PFSK-1 (cell line): ENCODE results near the gene MAPK8IP3.

Source experiments
- FOXP2 ChIP-seq: optimal IDR thresholded peaks from 2 replicates; pipeline ENCODE3; 2011; ENCODE audit warnings: borderline replicate concordance, control low read depth, inconsistent platforms; ENCODE audit not compliant: insufficient read depth; ENCODE audit errors: extremely low read length, extremely low read depth
- POLR2AphosphoS5 ChIP-seq: IDR thresholded peaks from 2 replicates; pipeline ENCODE4 v1.6.1; 2012; ENCODE audit warnings: low read depth, mild to moderate bottlenecking, control low read depth, low read length, moderate library complexity
- SIN3A ChIP-seq: IDR thresholded peaks from 2 replicates; pipeline ENCODE4 v1.6.1; 2012; ENCODE audit warnings: mild to moderate bottlenecking, low read length, moderate library complexity, borderline replicate concordance; ENCODE audit not compliant: insufficient read depth
- TAF1 ChIP-seq: IDR thresholded peaks from 2 replicates; pipeline ENCODE4 v1.6.1; 2012; ENCODE audit warnings: low read length, control low read depth, borderline replicate concordance; ENCODE audit not compliant: insufficient read depth
- TF ChIP-seq, protein P1 (sequence below), 2 experiments: IDR thresholded peaks; 2 replicates each; pipeline versions ENCODE4 v1.6.1 to v1.8.0; 2011 to 2012; ENCODE audit warnings: low read depth in 2 of 2, low read length in 2 of 2, control low read depth in 1 of 2, inconsistent platforms in 1 of 2, mild to moderate bottlenecking in 1 of 2, moderate library complexity in 1 of 2; ENCODE audit not compliant: insufficient read depth in 1 of 2

MAPK8IP3 gene

DNA sequence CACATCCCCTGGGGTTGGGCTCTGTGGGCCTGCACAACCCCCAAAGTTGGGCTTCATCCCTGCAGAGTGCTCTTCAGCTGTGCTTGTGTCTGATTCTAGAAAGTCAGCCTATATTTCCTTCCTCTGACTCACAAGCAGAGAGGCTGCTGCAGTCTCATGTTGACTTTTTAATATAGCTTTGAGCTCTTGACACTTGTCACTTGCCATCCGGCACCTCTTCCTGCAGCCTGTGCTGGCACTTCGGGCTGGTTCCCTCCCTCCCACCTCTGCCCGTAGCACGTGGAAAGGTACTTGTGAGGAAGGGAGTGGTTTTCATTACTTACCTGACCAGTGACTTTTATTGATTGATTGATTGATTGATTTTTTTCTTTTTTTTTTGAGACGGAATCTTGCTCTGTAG is 47.0 kb upstream of the MAPK8IP3 start:
- TF ChIP-seq POLR2AphosphoS5 (no peak), SIN3A (no peak), FOXP2 (no peak), TAF1 (no peak)
- TF ChIP-seq, protein P1, sequence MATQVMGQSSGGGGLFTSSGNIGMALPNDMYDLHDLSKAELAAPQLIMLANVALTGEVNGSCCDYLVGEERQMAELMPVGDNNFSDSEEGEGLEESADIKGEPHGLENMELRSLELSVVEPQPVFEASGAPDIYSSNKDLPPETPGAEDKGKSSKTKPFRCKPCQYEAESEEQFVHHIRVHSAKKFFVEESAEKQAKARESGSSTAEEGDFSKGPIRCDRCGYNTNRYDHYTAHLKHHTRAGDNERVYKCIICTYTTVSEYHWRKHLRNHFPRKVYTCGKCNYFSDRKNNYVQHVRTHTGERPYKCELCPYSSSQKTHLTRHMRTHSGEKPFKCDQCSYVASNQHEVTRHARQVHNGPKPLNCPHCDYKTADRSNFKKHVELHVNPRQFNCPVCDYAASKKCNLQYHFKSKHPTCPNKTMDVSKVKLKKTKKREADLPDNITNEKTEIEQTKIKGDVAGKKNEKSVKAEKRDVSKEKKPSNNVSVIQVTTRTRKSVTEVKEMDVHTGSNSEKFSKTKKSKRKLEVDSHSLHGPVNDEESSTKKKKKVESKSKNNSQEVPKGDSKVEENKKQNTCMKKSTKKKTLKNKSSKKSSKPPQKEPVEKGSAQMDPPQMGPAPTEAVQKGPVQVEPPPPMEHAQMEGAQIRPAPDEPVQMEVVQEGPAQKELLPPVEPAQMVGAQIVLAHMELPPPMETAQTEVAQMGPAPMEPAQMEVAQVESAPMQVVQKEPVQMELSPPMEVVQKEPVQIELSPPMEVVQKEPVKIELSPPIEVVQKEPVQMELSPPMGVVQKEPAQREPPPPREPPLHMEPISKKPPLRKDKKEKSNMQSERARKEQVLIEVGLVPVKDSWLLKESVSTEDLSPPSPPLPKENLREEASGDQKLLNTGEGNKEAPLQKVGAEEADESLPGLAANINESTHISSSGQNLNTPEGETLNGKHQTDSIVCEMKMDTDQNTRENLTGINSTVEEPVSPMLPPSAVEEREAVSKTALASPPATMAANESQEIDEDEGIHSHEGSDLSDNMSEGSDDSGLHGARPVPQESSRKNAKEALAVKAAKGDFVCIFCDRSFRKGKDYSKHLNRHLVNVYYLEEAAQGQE (IDR thresholded peaks at IDR 0.05; ENCODE audit: insufficient read depth in 1 of 2, low read depth in 2 of 2, low read length in 2 of 2), result no peak

DNA sequence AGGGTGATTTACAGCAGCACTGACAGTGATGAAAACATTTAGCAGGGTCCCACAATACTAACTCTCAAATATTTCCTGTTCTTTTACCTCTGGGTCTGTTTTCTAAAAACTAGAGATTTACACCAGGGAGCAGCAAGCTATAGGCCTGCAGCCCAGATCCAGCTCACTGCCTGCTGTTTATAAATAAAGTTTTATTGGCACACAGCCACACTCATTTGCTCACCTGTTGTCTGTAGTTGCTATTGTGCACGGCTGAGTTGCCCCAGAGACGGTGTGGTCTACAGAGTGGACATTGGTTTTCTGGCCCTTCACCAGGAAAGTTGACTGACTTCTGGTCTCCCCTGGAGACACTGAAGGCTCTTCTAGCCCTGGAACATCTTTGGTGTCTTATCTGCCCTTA is 44.2 kb upstream of the MAPK8IP3 start:
- TF ChIP-seq SIN3A (no peak), POLR2AphosphoS5 (no peak), TAF1 (no peak), FOXP2 (no peak)
- TF ChIP-seq, protein P1 (IDR thresholded peaks at IDR 0.05; ENCODE audit: insufficient read depth in 1 of 2, low read depth in 2 of 2, low read length in 2 of 2), result no peak

- TF ChIP-seq, protein P1 (IDR thresholded peaks at IDR 0.05; ENCODE audit: insufficient read depth in 1 of 2, low read depth in 2 of 2, low read length in 2 of 2), result no peak
- TF ChIP-seq POLR2AphosphoS5 (no peak), FOXP2 (no peak), SIN3A (no peak), TAF1 (no peak)
Observed at GRCh38 chr16:1662543-1662942, 43.5 kb upstream of the MAPK8IP3 start.

GRCh38 chr16:1665829-1666228 is 40.2 kb upstream of the MAPK8IP3 start:
- TF ChIP-seq FOXP2, result no peak
- TF ChIP-seq POLR2AphosphoS5, result no peak
- TF ChIP-seq, protein P1 (IDR thresholded peaks at IDR 0.05; ENCODE audit: insufficient read depth in 1 of 2, low read depth in 2 of 2, low read length in 2 of 2), result no peak

DNA sequence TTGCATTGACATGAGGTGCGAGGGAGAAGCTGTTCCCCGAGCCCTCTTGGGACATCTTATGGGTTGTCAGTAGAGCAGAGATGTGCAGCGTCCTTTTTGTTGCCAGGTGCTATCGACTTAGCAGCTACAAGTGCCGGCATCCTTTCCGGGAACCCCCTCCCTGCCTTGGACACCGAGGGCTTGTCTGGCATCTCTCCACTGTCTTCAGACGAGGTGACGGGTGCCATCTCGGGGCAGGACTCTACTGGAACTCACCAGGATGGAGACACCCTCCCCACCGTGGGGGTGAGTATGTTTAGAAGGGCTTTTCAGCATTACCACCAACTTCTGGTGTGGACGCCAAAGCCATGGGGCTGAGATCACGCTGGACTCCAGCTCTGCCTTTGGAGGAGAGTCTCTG is 39.7 kb upstream of the MAPK8IP3 start:
- TF ChIP-seq SIN3A, result no peak
- TF ChIP-seq FOXP2, result no peak
- TF ChIP-seq POLR2AphosphoS5, result no peak
- TF ChIP-seq, protein P1 (IDR thresholded peaks at IDR 0.05; ENCODE audit: insufficient read depth in 1 of 2, low read depth in 2 of 2, low read length in 2 of 2), result no peak
- no peak for TF ChIP-seq TAF1
